ENCODE measurements around the gene CCDC60. TPM values are rescaled to one million over a fixed set of nuclear protein-coding genes. Genes with fewer than 3 reads are reported as not detected.

CCDC60 gene
- total RNA-seq, 4 donors from 2014 or later = 1.6 TPM; not detected in 3

DNA sequence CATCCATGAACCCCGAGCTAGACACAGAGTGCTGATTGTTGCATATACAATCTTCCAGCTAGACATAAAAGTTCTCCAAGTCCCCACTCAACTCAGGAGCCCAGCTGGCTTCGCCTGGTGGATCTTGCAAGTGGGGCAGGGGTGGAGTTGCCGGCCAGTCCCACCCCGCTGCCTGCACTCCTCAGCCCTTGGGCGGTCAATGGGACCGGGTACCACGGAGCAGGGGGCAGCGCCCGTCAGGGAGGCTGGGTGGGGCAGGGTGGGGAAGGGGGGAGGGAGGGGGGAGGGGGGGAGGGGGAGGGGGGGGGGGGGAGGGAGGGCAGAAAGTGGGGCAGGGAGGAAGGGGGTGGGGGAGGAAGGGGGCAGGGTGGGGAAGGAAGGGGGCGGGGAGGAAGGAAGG, 63.0 kb downstream of the CCDC60 start:
- DNase-seq = no peak
- Histone ChIP-seq H3K9me3 (no peaks in the 10 kb centered on the region), H3K36me3 (no peaks in the 10 kb centered on the region), H3K27me3 (no peaks in the 10 kb centered on the region), H3K4me1 (no peaks in the 10 kb centered on the region), H3K27ac (no peak overlapping the region), H3K4me3 (no peak overlapping the region)
- TF ChIP-seq, protein P1, sequence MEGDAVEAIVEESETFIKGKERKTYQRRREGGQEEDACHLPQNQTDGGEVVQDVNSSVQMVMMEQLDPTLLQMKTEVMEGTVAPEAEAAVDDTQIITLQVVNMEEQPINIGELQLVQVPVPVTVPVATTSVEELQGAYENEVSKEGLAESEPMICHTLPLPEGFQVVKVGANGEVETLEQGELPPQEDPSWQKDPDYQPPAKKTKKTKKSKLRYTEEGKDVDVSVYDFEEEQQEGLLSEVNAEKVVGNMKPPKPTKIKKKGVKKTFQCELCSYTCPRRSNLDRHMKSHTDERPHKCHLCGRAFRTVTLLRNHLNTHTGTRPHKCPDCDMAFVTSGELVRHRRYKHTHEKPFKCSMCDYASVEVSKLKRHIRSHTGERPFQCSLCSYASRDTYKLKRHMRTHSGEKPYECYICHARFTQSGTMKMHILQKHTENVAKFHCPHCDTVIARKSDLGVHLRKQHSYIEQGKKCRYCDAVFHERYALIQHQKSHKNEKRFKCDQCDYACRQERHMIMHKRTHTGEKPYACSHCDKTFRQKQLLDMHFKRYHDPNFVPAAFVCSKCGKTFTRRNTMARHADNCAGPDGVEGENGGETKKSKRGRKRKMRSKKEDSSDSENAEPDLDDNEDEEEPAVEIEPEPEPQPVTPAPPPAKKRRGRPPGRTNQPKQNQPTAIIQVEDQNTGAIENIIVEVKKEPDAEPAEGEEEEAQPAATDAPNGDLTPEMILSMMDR (IDR thresholded peaks at IDR 0.05) = no peak
- TF ChIP-seq POLR2A (IDR thresholded peaks at IDR 0.05) = no peak

DNA sequence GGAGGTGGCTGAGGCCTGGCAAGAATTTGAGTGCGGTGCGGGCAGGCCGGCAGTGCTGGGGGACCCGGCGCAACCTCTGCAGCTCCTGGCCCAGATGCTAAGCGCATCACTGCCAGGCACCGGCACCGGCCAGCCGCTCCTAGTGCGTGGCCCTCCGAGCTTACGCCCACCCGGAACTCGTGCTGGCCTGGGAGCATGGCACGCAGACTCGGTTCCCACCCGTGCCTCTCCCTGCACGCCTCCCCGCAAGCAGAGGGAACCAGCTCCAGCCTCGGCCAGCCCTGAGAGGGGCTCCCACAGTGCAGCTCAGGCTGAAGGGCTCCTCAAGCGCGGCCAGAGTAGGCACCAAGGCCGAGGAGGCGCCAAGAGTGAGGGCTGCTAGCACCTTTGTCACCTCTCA, 63.7 kb downstream of the CCDC60 start:
- no peaks in the 10 kb centered on the region for H3K4me1 ChIP-seq
- H3K36me3 ChIP-seq = no peaks in the 10 kb centered on the region
- H3K9me3 ChIP-seq = no peaks in the 10 kb centered on the region
- TF ChIP-seq, protein P1 (IDR thresholded peaks at IDR 0.05) = no peak
- TF ChIP-seq POLR2A (IDR thresholded peaks at IDR 0.05) = no peak
- H3K27me3 ChIP-seq = no peaks in the 10 kb centered on the region
- no peak for DNase-seq
- H3K4me3 ChIP-seq = no peak overlapping the region
- no peak overlapping the region for H3K27ac ChIP-seq

- no peaks in the 10 kb centered on the region for H3K4me1 ChIP-seq
- no peak overlapping the region for H3K27ac ChIP-seq
- no peaks in the 10 kb centered on the region for H3K36me3 ChIP-seq
- no peak overlapping the region for H3K4me3 ChIP-seq
- no peak for TF ChIP-seq POLR2A (IDR thresholded peaks at IDR 0.05)
- TF ChIP-seq, protein P1 (IDR thresholded peaks at IDR 0.05) = no peak
- H3K9me3 ChIP-seq = no peaks in the 10 kb centered on the region
- no peak for DNase-seq
- no peaks in the 10 kb centered on the region for H3K27me3 ChIP-seq
These were observed 64.8 kb downstream of the CCDC60 start for GRCh38 chr12:119399301-119399700.

DNA sequence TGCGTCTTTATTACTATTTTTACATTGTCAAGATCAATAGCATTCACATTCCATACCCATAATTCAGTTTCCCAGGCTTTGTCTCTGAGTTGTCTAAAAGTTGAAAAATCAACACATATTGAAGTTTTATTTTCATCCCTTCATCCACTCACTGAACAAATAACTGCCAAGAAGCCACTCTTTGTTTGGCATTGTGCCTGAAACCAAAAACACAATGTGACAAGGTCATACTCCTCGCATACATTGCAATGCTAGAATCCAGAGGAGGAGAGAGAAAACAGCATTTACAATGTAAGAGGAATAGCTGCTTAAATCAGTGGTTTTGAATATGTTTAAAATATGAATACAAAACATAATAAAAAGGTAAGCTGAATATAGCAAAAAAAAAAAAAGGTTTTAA, 71.8 kb downstream of the CCDC60 start:
- H3K27me3 ChIP-seq = no peaks in the 10 kb centered on the region
- H3K9me3 ChIP-seq = no peaks in the 10 kb centered on the region
- H3K36me3 ChIP-seq = no peaks in the 10 kb centered on the region
- no peaks in the 10 kb centered on the region for H3K4me1 ChIP-seq
- TF ChIP-seq, protein P1 (IDR thresholded peaks at IDR 0.05) = no peak
- TF ChIP-seq POLR2A (IDR thresholded peaks at IDR 0.05) = no peak
- H3K4me3 ChIP-seq = no peak overlapping the region
- DNase-seq = no peak
- no peak overlapping the region for H3K27ac ChIP-seq

DNA sequence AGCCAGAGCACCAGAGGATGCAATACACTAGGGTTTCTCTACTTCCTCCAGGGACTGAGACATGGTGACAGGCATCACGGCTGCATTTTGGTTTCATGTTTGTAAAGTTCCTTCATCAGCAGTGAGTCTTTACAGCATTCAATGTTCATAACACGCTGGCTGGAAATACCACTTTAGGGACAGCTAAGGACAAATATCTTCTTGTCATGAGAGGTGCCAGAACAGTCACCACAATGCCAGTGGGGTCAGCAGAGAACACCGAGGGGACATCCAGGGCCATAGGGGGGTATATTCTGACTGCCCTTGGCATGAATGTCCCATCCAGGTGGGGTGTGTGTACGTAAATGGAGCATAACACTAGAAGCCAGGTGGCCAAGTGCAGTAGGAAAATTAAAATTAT, 72.3 kb downstream of the CCDC60 start:
- DNase-seq = no peak
- no peaks in the 10 kb centered on the region for H3K9me3 ChIP-seq
- no peak overlapping the region for H3K4me3 ChIP-seq
- TF ChIP-seq, protein P1 (IDR thresholded peaks at IDR 0.05) = no peak
- TF ChIP-seq POLR2A (IDR thresholded peaks at IDR 0.05) = no peak
- H3K27ac ChIP-seq = no peak overlapping the region
- H3K36me3 ChIP-seq = no peaks in the 10 kb centered on the region
- H3K27me3 ChIP-seq = no peaks in the 10 kb centered on the region
- H3K4me1 ChIP-seq = no peaks in the 10 kb centered on the region

DNA sequence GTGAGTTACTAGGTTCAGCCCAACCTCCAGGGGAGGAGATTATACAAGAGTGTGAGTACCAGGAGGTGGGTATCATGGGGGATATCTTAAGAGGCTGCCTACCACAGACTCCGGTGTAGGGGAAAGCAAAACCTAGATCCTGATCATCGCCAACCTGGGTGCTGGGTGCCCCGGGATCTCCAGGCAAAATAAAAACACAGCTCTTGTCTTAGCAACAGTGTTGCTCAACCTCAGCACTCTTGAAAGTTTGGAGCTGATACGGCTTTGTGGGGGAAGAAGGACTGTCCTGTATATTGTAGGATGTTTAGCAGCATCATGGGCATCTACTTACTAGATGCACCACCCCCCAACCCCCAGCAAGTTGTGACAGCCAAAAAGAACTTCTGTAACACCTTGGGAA, 74.5 kb downstream of the CCDC60 start:
- no peak for DNase-seq
- Histone ChIP-seq H3K27me3 (no peaks in the 10 kb centered on the region), H3K36me3 (no peaks in the 10 kb centered on the region), H3K4me3 (no peak overlapping the region), H3K27ac (no peak overlapping the region), H3K9me3 (no peaks in the 10 kb centered on the region), H3K4me1 (no peaks in the 10 kb centered on the region)
- TF ChIP-seq POLR2A (IDR thresholded peaks at IDR 0.05) = no peak
- TF ChIP-seq, protein P1 (IDR thresholded peaks at IDR 0.05) = no peak
